Epithelial cell of proximal tubule (primary cell): ENCODE results near the gene PPP1R14B. TPM values are rescaled to one million over a fixed set of nuclear protein-coding genes. Genes with fewer than 3 reads are reported as not detected.
A peak's percentile ranks its signal among the peaks of the same experiment; 100 is the strongest.

Source experiments
- DNase-seq: peaks from one replicate; pipeline ENCODE4 v3.0.0-alpha.2; 2011; ENCODE audit warnings: low read depth
- H3K4me3 ChIP-seq: 2 replicates; pipeline ENCODE4 v1.5.1; 2011; ENCODE audit warnings: low read depth, mild to moderate bottlenecking, low read length
- total RNA-seq: library from RNA; depleted of rRNA; stranded (reverse); fragments of >200 nt; gene quantifications from 2 replicates; pipeline ENCODE4 v1.2.3, GENCODE V29; 2015
- TF ChIP-seq, protein P1 (sequence below): conservative IDR thresholded peaks from 2 replicates; pipeline ENCODE4 v1.5.1; 2012; ENCODE audit warnings: low read depth, mild to moderate bottlenecking, low read length

Gene PPP1R14B
- total RNA-seq, 1 donor from 2014 or later: 674 TPM

- no peak for DNase-seq
- H3K4me3 ChIP-seq: peak overlapping the region; percentile 94
- TF ChIP-seq, protein P1, sequence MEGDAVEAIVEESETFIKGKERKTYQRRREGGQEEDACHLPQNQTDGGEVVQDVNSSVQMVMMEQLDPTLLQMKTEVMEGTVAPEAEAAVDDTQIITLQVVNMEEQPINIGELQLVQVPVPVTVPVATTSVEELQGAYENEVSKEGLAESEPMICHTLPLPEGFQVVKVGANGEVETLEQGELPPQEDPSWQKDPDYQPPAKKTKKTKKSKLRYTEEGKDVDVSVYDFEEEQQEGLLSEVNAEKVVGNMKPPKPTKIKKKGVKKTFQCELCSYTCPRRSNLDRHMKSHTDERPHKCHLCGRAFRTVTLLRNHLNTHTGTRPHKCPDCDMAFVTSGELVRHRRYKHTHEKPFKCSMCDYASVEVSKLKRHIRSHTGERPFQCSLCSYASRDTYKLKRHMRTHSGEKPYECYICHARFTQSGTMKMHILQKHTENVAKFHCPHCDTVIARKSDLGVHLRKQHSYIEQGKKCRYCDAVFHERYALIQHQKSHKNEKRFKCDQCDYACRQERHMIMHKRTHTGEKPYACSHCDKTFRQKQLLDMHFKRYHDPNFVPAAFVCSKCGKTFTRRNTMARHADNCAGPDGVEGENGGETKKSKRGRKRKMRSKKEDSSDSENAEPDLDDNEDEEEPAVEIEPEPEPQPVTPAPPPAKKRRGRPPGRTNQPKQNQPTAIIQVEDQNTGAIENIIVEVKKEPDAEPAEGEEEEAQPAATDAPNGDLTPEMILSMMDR: peak; percentile 30
Observed at GRCh38 chr11:64285885-64286800, 39.4 kb upstream of the PPP1R14B start.

DNA sequence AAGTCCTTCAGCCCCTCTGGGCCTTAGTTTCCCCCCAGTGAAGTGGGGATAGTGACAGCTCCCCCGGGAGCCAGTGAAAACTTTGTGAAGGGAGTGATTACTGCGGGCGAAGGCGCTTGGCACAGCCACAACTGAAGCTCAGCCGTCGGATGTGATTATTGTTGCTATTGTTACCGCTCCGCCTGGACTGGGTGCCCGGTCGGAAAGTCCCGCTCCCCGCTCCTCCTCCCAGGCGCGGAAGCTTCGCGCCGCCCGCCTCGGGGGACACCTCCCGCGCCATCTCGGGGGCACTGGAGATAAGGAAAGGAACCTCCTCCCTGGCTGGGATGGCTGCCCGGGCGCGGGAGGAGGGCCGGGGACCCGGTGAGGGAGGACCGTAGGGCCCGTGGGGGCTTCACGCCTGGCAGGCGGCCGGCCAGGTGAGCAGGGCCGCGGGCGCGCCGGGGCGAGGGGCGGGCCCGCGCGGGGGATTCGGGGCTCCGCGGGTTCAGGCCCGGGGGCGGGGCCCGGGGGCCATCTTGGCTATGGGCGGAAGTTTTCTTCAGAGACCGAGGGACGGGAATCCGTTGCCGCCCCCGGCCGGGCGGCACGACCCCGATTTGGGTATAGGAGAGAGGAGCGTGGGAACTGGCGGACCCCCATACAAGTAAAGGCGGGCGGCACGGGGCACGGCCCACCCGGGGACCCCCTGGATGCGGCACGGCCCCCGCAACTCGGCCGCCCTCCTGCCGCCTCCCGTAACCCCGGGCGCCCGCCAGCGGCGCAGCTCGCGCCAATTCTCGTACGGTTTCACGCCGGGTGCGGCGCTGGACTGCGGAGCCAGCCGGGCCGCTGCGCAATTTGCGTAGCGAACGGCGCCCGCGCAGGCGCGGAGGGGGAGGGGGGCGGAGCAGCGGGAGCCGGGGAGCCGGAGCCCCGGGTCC lies 38.5 kb upstream of the PPP1R14B start, which contains the start of gene GPR137:
GPR137 (plus strand) TSS at position 887 of the 923 bp plus-strand sequence. CDS start 677 bp downstream, outside the sequence.
- DNase-seq: no peak
- TF ChIP-seq, protein P1: no peak

DNA sequence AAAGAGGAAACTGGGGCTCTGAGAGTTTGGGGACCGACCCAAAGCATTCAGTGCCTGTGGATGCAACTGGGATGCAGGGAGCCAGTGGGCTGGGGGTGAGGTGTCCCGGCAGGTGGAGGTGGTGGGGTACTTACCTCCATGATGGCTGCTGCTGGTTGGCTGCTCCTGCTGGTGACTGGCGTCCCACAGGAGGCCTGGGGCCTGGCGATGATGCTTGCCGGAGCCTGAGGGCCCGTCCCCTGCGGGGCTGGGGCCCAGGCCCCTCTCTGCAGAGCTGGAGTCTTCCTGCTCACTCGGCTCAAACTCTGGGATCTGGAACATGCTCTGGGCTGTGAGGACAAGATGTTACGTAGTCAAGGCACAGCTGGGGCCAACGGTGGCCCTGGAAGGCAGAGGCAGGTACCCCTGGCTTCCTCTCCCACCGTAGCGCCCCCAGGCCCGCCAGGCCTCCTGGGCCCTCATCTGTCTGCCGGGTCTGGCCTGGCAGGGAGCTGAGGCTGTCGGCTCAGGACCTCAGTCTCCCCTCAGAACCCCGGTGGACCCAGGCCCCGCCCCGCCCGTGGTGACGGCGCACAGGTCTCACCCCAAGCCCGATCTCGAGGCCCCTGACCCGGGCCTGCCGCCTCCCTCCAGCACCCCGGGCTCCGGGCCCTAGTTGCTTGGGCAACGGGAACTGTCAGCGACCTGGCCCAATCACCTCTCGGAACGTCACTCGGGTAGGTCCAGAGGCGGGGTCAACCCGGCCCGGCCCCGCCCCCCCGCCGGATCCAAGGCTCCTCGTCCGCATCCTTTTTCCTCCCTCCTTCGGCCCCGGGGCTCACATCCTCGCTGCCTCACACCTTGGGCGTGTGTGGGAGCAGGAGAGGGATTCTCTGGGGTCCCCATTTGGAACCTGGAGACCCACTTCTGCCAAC lies 37.6 kb upstream of the PPP1R14B start, which contains the start of gene BAD:
BAD (minus strand) TSS at position 618 of the 914 bp plus-strand sequence; CDS start at position 321, 297 bp downstream.
- TF ChIP-seq, protein P1: no peak
- DNase-seq: no peak
- peak within 1 kb of the TSS; percentile 94 for H3K4me3 ChIP-seq

More for the DNA sequence above, 38.5 kb upstream of the PPP1R14B start, which contains the start of gene GPR137:
- H3K4me3 ChIP-seq: peak within 1 kb of the TSS; percentile 94

DNA sequence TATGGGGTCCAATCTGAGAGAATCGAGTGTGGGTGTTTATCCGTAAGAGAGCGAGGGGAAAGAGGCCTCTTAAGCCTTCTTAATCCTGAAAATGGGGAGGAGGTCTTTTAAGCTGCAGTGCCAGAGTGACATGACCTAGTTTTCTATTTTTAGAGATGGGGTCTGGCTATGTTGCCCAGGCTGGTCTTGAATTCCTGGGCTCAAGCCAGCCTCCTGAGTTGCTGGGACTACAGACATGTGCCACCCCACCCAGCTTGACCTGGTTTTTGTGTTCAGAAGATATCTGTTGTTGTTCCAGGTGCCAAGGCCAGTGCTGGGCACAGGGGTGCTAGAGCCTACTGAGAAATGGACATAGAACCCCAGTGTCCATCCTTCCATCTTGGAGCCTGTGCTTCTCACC lies 36.3 kb upstream of the PPP1R14B start:
- DNase-seq: no peak
- TF ChIP-seq, protein P1: no peak
- peak overlapping the region; percentile 94 for H3K4me3 ChIP-seq

DNA sequence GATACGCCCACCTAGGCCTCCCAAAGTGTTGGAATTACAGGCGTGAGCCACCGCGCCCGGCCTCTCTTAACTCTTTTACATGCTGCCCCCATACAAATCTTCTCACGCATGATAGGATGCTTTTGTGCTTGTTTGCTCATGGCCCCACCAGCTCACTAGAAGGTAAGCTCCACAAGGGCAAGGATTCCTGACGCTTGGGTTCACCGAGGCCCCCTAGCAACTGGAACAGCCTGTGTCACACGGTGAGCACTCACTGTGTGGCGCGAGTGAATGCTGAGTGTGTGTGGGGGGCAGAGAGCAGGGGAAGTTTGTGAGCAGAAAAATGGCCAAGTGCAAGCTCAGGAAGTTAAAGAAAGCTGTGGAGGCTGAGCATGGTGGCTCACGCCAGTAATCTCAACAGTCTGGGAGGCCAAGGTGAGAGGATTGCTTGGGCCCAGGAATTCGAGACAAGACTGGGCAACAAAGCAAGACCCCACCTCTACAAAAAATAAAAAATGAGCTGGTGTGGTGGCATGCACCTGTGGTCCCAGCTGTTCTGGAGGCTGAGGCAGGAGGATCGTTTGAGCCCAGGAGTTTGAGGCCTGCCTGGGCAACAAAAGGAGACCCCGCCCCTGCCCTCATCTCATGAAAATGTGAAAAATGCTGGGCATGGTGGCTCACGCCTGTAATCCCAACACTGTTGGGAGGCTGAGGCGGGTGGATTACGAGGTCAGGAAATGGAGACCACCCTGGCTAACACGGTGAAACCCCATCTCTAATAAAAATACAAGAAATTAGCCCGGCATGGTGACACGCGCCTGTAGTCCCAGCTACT lies 35.4 kb upstream of the PPP1R14B start:
- TF ChIP-seq, protein P1: no peak
- no peak overlapping the region for H3K4me3 ChIP-seq
- DNase-seq: no peak
